Activated T-cell treated with anti-CD3 and anti-CD28 coated beads, Interleukin-2, amount 50 U/mL, for 24 hours (primary cell): ENCODE data around the gene SRXN1.

ENCODE experiments used
- DNase-seq: peaks from one replicate; pipeline ENCODE4 v3.0.0-alpha.2; 2020
- H3K27ac Mint-ChIP-seq: 2 replicates; pipeline ENCODE4 v1.8.0; 2020; ENCODE audit warnings: mild to moderate bottlenecking, mixed read lengths
- H3K27me3 Mint-ChIP-seq: 2 replicates; pipeline ENCODE4 v1.8.0; 2020; ENCODE audit warnings: mixed read lengths
- H3K36me3 Mint-ChIP-seq: 2 replicates; pipeline ENCODE4 v1.8.0; 2020; ENCODE audit warnings: low read depth, mixed read lengths
- H3K4me1 Mint-ChIP-seq: 2 replicates; pipeline ENCODE4 v1.8.0; 2020; ENCODE audit warnings: low read depth, mixed read lengths
- H3K4me3 Mint-ChIP-seq: 2 replicates; pipeline ENCODE4 v1.8.0; 2020; ENCODE audit warnings: mild to moderate bottlenecking, moderate library complexity, mixed read lengths
- H3K9me3 Mint-ChIP-seq: 2 replicates; pipeline ENCODE4 v1.8.0; 2020; ENCODE audit warnings: mixed read lengths

SRXN1 gene

GRCh38 chr20:600736-601135 is 52.3 kb downstream of the SRXN1 start:
- Mint-ChIP-seq H3K27me3 (peaks cover 1% of the 10 kb centered on the region), H3K36me3 (no peaks in the 10 kb centered on the region), H3K4me1 (no peaks in the 10 kb centered on the region), H3K27ac (no peak overlapping the region), H3K4me3 (no peak overlapping the region), H3K9me3 (no peaks in the 10 kb centered on the region)
- DNase-seq: no peak

DNA sequence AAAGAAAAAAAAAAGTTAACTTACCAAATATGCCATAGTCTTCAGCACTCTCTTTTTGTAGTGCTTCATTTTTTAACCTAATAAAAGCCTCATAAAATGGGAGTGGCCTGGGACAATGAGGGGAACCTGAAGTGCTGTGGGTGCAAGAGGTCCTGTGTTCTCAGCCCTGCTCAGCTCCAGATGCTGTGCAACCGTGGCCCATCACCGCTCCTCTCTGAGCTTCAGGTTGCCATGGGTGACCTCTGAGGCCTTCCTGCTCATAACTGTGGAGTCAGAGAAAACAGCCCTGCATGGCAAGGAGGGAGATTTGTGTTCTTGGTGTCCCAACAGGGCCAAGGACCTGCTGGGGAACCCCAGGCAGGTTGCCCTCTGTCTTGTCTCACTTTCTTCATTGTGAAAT is 52.9 kb downstream of the SRXN1 start:
- no peak for DNase-seq
- H3K36me3 Mint-ChIP-seq: no peaks in the 10 kb centered on the region
- H3K27me3 Mint-ChIP-seq: no peaks in the 10 kb centered on the region
- H3K4me1 Mint-ChIP-seq: no peaks in the 10 kb centered on the region
- H3K4me3 Mint-ChIP-seq: no peak overlapping the region
- H3K27ac Mint-ChIP-seq: no peak overlapping the region
- H3K9me3 Mint-ChIP-seq: no peaks in the 10 kb centered on the region

- no peak overlapping the region for H3K27ac Mint-ChIP-seq
- no peak overlapping the region for H3K4me3 Mint-ChIP-seq
- H3K27me3 Mint-ChIP-seq: peaks cover 4% of the 10 kb centered on the region
- no peaks in the 10 kb centered on the region for H3K4me1 Mint-ChIP-seq
- no peaks in the 10 kb centered on the region for H3K9me3 Mint-ChIP-seq
- no peaks in the 10 kb centered on the region for H3K36me3 Mint-ChIP-seq
- DNase-seq: no peak
Observed at GRCh38 chr20:598133-598850, 54.7 kb downstream of the SRXN1 start.

DNA sequence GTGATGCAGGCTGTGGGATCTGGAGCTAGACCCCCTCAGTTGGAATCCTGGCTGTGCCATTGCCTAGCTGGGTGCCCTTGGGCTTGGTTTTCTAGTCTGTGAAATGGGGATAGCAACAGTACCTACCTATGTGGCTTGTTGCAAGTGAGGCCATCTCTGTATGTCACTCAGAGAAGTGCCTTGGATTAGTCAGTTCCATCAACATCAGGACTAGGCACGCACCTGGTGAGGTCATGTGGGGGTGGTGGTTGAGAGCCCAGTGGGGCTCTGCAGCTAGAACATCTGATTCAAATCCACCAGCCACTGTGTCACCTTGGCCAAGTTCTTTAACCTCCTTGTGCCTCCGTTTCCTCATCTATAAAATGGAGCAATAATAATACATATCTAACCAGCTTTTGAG is 55.4 kb downstream of the SRXN1 start:
- Mint-ChIP-seq H3K4me3 (no peak overlapping the region), H3K27me3 (peaks cover 6% of the 10 kb centered on the region), H3K36me3 (no peaks in the 10 kb centered on the region), H3K9me3 (no peaks in the 10 kb centered on the region), H3K27ac (no peak overlapping the region), H3K4me1 (no peaks in the 10 kb centered on the region)
- DNase-seq: no peak
